OCI-M2 (cell line): ENCODE measurements around the gene RNF130.
"Not testable (repeated sequence)": the region's sequence is repeated elsewhere in the genome, so short reads cannot be mapped to it uniquely, and the experiment has no call there.

Experiments
- DNase-seq: peaks from one replicate; lab custom pipeline; 2025; ENCODE audit not compliant: unreplicated experiment; lab: John Stamatoyannopoulos, UW

The RNF130 gene

GRCh38 chr5:180103487-180104167, 32.1 kb upstream of the RNF130 start:
- DNase-seq: no peak

DNA sequence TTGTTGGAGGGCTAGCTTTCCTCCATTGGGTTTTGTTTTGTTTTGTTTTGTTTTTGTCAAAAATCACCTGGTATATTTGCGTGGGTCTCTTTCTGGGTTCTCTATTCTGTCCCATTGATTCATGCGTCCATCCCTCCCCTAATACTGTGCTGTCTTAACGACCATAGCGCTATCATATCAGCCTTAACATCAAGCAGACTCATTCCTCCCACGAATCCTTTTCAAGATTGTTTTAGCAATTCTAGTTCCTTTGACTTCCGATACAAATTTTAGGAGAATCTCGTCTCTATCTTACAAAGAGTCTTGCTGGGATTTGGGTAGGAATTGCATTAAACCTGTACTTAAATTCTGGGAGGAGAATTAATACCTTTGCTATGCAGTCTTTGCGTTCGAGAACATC, 31.1 kb upstream of the RNF130 start:
- no peak for DNase-seq

- no peak for DNase-seq
These were observed 30.0 kb upstream of the RNF130 start for GRCh38 chr5:180101451-180102105.

DNA sequence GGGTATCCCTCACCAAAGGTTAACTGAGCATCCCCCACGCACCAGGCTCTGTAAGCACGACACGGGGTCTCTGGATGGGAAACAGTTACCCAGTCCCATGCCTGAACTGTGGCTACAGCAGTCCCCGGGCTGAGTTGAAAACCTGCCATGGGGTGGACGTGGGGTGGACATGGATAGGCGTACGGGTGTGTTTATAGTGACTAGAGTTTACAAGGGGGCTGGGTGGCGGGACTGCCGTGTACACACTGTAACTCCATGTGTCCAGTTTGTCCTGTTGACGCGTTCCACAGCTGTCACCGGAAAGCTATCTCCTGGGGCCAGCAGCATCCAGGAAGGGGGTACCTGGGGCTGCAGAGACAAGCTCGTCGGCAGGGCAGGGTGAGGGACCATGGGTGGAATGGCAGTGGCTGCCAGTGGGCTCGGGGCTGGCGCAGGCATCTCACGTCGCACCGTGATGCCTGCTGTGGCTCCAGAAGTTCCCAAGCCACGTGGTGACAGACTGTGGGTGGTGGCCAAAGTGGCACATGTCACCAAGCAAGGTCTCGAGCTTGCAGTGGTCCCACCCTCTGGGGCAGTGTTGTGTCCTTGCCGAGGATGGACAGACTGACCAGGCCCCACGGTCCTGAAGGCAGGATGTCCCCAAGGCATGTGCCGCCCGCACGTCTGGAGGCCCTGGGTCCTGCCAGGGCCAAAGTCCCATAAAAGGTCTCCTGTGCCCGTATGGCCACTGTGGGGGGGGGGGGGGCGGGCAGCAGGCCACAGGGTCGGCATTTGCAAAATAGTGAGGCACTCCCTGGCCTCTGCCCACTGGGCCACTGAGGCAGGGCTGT, 29.3 kb upstream of the RNF130 start:
- no peak for DNase-seq

GRCh38 chr5:180099733-180100611, 28.4 kb upstream of the RNF130 start:
- no peak for DNase-seq

GRCh38 chr5:180098991-180099732, 27.6 kb upstream of the RNF130 start:
- DNase-seq: no peak

DNA sequence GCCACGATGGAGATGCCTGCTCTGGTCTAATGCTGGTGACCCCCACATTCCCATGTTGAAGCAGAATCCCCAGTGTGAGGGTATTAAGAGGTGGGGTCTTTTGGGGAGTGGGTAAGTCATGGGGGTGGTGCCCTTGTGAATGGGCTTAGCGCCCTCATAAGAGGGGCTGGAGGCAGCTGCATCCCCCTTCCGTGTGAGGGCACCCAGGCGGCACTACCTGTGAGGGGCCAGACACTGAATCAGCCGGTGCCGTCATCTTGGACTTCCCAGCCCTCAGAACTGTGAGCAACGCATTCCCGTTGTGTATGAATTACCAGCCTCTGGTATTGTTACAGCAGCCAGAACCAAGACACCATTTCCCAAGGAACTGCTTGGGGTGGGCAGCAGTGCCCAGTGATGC, 27.0 kb upstream of the RNF130 start:
- no peak for DNase-seq

DNA sequence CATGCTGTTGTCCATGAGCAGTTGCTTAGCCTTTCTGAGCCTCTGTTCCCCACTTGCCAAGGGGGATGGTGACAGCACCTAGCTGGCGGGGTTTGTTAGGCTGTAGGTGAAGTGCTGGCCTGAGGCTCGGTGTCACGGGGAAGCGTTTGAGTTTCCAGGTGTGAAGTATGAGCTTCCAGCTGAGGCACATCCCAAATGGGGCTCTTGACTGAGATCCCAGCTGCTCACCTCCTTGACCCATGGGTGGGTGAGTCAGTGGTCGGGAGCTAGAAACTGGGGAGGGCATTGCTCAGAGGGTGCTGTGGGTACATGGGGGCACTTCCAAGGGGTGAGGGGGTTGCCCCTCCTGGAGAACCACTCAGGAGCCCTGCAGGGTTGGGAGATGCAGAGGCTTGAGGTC, 26.4 kb upstream of the RNF130 start:
- DNase-seq: no peak

- no peak for DNase-seq
These were observed 25.8 kb upstream of the RNF130 start for GRCh38 chr5:180097163-180097894.

DNA sequence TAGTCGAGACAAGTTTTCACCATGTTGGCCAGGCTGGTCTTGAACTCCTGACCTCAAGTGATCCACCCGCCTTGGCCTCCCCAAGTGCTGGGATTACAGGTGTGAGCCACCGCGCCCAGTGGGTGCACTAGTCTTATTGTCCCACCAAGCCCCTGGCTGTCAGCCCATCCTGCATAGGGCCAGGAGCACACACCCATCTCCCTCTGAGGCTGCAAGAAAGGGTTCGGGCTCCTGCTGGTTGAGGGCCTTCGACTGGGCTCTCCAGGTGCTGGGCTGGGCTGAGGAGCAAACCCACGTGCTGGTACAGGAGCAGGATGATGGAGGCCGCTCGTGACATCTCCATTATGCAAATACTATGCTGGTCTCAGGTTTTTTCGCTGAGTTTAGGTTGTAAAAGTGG, 25.1 kb upstream of the RNF130 start:
- DNase-seq: no peak

GRCh38 chr5:180095545-180095944, 24.0 kb upstream of the RNF130 start:
- DNase-seq: no peak

DNA sequence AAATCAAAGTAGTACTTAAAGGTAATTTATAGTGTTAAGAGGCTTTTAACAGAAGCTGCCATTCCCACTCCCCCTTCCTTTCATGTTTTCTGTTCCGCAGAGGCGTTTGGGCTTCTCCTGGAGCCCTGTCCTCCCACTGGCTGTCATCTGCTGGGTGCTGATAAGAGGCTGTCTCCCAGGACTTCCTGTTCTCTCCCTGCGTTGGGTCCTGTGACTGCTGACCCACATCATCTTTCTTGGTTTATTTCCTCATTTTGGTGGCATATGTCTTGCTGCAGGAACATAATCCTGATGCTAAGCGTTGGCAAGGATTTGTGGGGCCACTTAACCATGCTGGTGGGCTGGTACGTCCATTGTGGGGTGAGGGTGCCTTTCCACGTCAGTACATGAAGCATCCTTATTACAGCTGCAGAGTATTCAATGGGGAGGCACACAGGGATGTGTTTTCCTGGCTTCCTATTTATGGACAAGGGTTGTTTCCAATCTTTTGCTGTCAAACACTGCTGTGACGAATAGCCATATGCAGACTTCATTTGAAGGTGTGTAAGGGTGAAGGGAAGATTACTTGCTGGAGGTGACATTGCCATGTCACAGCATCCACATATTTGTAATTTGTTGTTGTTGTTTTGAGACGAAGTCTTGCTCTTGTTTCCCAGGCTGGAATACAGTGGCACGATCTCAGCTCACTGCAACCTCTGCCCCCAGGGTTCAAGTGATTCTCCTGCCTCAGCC, 22.3 kb upstream of the RNF130 start:
- peak; percentile 41 for DNase-seq

DNA sequence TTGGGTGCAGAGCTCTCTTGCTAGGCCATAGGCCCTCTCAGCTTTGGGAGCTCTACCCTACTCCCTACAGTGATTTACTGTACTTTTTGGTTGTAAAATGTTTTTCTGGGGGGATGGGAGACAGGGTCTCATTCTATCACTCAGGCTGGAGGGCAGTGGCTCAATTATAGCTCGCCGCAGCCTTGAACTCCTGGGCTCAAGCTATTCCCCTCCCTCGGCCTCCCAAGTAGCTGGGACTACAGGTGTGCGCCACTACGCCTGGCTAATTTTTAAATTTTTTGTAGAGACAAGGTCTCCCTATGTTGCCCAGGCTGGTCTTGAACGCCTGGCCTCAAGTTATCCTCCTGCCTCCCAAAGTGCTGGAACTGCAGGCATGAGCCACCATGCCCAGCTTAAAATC, 21.7 kb upstream of the RNF130 start:
- no peak for DNase-seq

GRCh38 chr5:180090769-180091546, 19.4 kb upstream of the RNF130 start:
- no peak for DNase-seq

- no peak for DNase-seq
These were observed 18.7 kb upstream of the RNF130 start for GRCh38 chr5:180090098-180090768.

GRCh38 chr5:180089628-180090027, 18.1 kb upstream of the RNF130 start:
- not testable (repeated sequence) for DNase-seq

- DNase-seq: no peak
These were observed 17.0 kb upstream of the RNF130 start for GRCh38 chr5:180088561-180088960.
